Neural crest cell (in vitro differentiated cells): Measurements from ENCODE around the gene SIVA1. TPM values are rescaled to one million over a fixed set of nuclear protein-coding genes. Genes with fewer than 3 reads are reported as not detected.

Experiments
- DNase-seq: peaks from one replicate; pipeline ENCODE4 v3.0.0; 2021; ENCODE audit warnings: low read depth, mixed read lengths, low spot score
- H3K27ac Mint-ChIP-seq: one replicate; pipeline ENCODE4 v1.8.0; 2021; ENCODE audit warnings: mild to moderate bottlenecking, mixed read lengths; ENCODE audit not compliant: unreplicated experiment
- H3K27me3 Mint-ChIP-seq: 2 replicates; pipeline ENCODE4 v1.8.0; 2021; ENCODE audit warnings: low read depth, mild to moderate bottlenecking, mixed read lengths
- H3K36me3 Mint-ChIP-seq: 2 replicates; pipeline ENCODE4 v1.8.0; 2021; ENCODE audit warnings: low read depth, mild to moderate bottlenecking, mixed read lengths
- H3K4me1 Mint-ChIP-seq: 2 replicates; pipeline ENCODE4 v1.8.0; 2021; ENCODE audit warnings: mixed read lengths
- H3K4me3 Mint-ChIP-seq: one replicate; pipeline ENCODE4 v1.8.0; 2021; ENCODE audit warnings: mild to moderate bottlenecking, mixed read lengths
- H3K9me3 Mint-ChIP-seq: 2 replicates; pipeline ENCODE4 v1.8.0; 2021; ENCODE audit warnings: mixed read lengths
- CTCF ChIP-seq: fragments of 200-600 bp; sonication (generic); conservative IDR thresholded peaks from 2 replicates; pipeline ENCODE4 v1.5.0; 2021; ENCODE audit warnings: antibody characterized with exemption, mild to moderate bottlenecking
- total RNA-seq: library from RNA; stranded (reverse); gene quantifications from 2 replicates; pipeline ENCODE4 v1.2.1, GENCODE V29; 2021

Gene SIVA1
- total RNA-seq, 1 donor from 2014 or later, result 121 TPM

- no peaks in the 10 kb centered on the region for H3K27me3 Mint-ChIP-seq
- no peak overlapping the region for H3K4me3 Mint-ChIP-seq
- no peak for DNase-seq
- TF ChIP-seq CTCF, result no peak
- no peak overlapping the region for H3K27ac Mint-ChIP-seq
- H3K36me3 Mint-ChIP-seq, result no peaks in the 10 kb centered on the region
- H3K4me1 Mint-ChIP-seq, result no peaks in the 10 kb centered on the region
- H3K9me3 Mint-ChIP-seq, result no peaks in the 10 kb centered on the region
These were observed 29.8 kb downstream of the SIVA1 start for GRCh38 chr14:104782808-104783139.

- no peak for DNase-seq
- no peaks in the 10 kb centered on the region for H3K36me3 Mint-ChIP-seq
- H3K4me1 Mint-ChIP-seq, result no peaks in the 10 kb centered on the region
- H3K27ac Mint-ChIP-seq, result no peak overlapping the region
- H3K9me3 Mint-ChIP-seq, result no peaks in the 10 kb centered on the region
- H3K27me3 Mint-ChIP-seq, result no peaks in the 10 kb centered on the region
- H3K4me3 Mint-ChIP-seq, result no peak overlapping the region
- no peak for TF ChIP-seq CTCF
These were observed 30.7 kb downstream of the SIVA1 start for GRCh38 chr14:104783484-104784217.

- Mint-ChIP-seq H3K36me3 (no peaks in the 10 kb centered on the region), H3K27ac (no peak overlapping the region), H3K9me3 (no peaks in the 10 kb centered on the region), H3K4me3 (no peak overlapping the region), H3K27me3 (no peaks in the 10 kb centered on the region), H3K4me1 (no peaks in the 10 kb centered on the region)
- no peak for TF ChIP-seq CTCF
- DNase-seq, result no peak
These were observed 31.2 kb downstream of the SIVA1 start for GRCh38 chr14:104784218-104784568.

- Mint-ChIP-seq H3K9me3 (no peaks in the 10 kb centered on the region), H3K27ac (no peak overlapping the region), H3K4me3 (no peak overlapping the region), H3K4me1 (no peaks in the 10 kb centered on the region), H3K36me3 (no peaks in the 10 kb centered on the region), H3K27me3 (no peaks in the 10 kb centered on the region)
- TF ChIP-seq CTCF, result no peak
- no peak for DNase-seq
These were observed 32.1 kb downstream of the SIVA1 start for GRCh38 chr14:104784846-104785707.

- H3K4me1 Mint-ChIP-seq, result no peaks in the 10 kb centered on the region
- no peaks in the 10 kb centered on the region for H3K9me3 Mint-ChIP-seq
- no peak for DNase-seq
- H3K27ac Mint-ChIP-seq, result no peak overlapping the region
- no peak for TF ChIP-seq CTCF
- no peaks in the 10 kb centered on the region for H3K36me3 Mint-ChIP-seq
- no peaks in the 10 kb centered on the region for H3K27me3 Mint-ChIP-seq
- no peak overlapping the region for H3K4me3 Mint-ChIP-seq
These were observed 32.7 kb downstream of the SIVA1 start for GRCh38 chr14:104785708-104786080.
